Activated CD4-positive, alpha-beta memory T cell treated with anti-CD3 and anti-CD28 coated beads, Interleukin-2, amount 10 ng/mL, durations not matched to agents 7 days and 5 days (primary cell): ENCODE measurements around the gene CERK. TPM values are rescaled to one million over a fixed set of nuclear protein-coding genes. Genes with fewer than 3 reads are reported as not detected.
A peak's percentile ranks its signal among the peaks of the same experiment; 100 is the strongest.
"Not testable (repeated sequence)": the region's sequence is repeated elsewhere in the genome, so short reads cannot be mapped to it uniquely, and the experiment has no call there.

ENCODE experiments used
- CTCF ChIA-PET: fragments of 350-600 bp; sonication (Branson Sonifier 250); formaldehyde crosslinking; loops from one replicate; lab custom pipeline; 2021; ENCODE audit warnings: antibody characterized with exemption, inconsistent platforms; lab: Charles Lee
- POLR2A ChIA-PET: fragments of 350-600 bp; sonication (Branson Sonifier 250); formaldehyde crosslinking; loops from one replicate; lab custom pipeline; 2021; ENCODE audit warnings: antibody characterized with exemption; lab: Charles Lee
- DNase-seq: peaks from one replicate; pipeline ENCODE4 v3.0.0-alpha.2; 2020
- H3K27ac Mint-ChIP-seq: one replicate; pipeline ENCODE4 v1.8.0; 2021; ENCODE audit warnings: mild to moderate bottlenecking, mixed read lengths
- H3K27me3 Mint-ChIP-seq: one replicate; pipeline ENCODE4 v1.8.0; 2021; ENCODE audit warnings: mixed read lengths
- H3K36me3 Mint-ChIP-seq: one replicate; pipeline ENCODE4 v1.8.0; 2021; ENCODE audit warnings: low read depth, mixed read lengths
- H3K4me1 Mint-ChIP-seq: one replicate; pipeline ENCODE4 v1.8.0; 2021; ENCODE audit warnings: mixed read lengths
- H3K4me3 Mint-ChIP-seq: one replicate; pipeline ENCODE4 v1.8.0; 2021; ENCODE audit warnings: mild to moderate bottlenecking, mixed read lengths
- H3K9me3 Mint-ChIP-seq: one replicate; pipeline ENCODE4 v1.8.0; 2021; ENCODE audit warnings: mixed read lengths
- total RNA-seq, 2 experiments: library from RNA; stranded (reverse); gene quantifications; one replicate each; pipeline ENCODE4 v1.2.3, GENCODE V29; 2021

Gene CERK
- total RNA-seq, 2 experiments from 2014 or later = 68.7 to 73.4 TPM

DNA sequence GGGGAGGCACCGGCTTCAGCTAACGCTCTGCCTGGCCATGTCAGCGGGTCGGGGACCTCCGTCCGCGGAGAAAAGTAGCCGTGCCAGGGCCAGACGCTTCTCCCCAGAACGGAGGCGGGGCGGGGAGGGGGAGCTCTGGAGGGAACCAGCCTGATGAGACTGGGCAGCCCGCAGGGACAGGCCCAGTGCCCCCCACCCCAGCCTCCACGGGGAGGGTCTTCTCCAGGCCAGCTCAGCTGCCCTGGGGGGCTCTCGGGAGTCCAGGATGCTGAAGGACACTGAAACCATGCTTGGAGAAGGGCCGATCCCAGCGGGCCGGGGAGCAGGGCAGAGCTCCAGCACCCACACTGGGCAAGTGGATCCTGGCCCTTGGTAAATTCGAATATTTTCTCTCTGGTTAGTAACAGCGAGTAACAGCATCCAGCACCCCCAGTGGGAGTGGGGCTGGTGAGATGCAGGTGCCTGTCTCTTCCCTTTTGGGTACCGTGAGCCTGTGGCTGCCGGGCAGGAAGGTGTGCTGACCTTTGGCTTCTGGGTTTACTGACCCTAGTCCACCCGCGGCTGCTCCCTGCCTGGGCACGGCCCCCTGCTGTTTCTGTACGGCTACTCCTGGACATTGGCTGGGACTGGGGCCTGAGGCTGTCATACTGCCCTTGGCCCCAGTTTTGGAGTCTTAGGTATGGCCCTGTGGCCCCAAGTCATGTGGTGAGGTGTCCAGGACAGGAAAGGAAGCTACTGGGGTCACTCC is 82.0 kb downstream of the CERK start:
- Mint-ChIP-seq H3K27ac (no peak overlapping the region), H3K9me3 (no peaks in the 10 kb centered on the region), H3K27me3 (no peaks in the 10 kb centered on the region), H3K36me3 (no peaks in the 10 kb centered on the region), H3K4me1 (peaks cover 41% of the 10 kb centered on the region), H3K4me3 (no peak overlapping the region)
- POLR2A ChIA-PET = no interaction called here
- CTCF ChIA-PET = no interaction called here
- DNase-seq = no peak

DNA sequence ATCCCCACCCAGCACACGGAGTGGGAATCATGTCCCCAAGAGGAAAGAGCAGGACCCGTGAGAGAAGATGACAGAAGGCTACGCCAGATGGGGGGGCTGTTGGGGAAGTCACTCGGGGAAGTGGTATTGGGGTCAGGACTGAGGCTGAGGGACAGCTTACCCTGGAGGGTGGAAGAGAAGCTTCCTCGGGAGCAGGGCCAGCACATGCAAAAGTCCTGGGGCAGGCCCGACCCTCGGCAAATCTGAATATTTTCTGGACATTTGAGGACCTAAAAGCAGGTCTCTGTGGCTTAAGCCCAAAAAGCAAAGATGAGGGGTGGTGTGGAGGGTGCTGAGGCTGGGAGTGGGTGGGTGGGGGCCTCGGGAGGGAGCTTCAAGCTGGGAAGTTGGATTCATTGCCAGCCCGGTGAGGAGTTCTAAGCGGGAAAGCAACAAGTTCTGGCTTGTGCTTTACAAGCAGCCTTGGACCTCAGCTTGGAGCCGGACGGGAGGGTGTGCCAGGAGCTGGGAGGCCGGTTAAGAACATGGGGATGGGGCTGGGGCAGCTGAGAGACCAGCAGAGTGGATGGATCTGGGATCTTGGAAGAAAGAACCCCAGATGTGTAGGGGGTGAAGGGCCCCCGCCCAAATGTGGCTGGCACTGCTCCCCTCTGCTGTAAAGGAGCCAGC is 83.0 kb downstream of the CERK start:
- H3K4me3 Mint-ChIP-seq = no peak overlapping the region
- no peaks in the 10 kb centered on the region for H3K36me3 Mint-ChIP-seq
- H3K27me3 Mint-ChIP-seq = no peaks in the 10 kb centered on the region
- ChIA-PET CTCF (no interaction called here), POLR2A (no interaction called here)
- H3K9me3 Mint-ChIP-seq = no peaks in the 10 kb centered on the region
- H3K27ac Mint-ChIP-seq = no peak overlapping the region
- H3K4me1 Mint-ChIP-seq = peaks cover 31% of the 10 kb centered on the region
- DNase-seq = no peak

DNA sequence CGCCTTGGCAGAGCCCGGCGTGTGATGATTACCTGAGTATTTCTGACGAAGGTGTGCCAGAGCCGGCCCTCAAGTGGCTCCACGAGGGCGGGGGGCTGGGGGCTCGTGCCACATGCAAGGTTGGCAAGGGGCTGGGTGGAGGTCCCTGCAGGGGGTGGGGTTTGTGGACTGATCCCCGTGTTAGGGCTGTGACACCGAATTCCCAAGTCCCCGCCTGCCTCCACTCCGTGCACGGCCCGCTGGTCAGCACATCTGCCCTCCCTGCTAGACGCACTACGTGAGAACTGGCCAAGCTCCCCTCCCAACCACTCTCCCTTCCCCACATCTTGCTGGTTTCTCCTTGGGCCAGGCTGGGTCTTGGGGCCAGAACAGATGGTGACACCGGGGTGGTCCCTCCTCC is 83.6 kb downstream of the CERK start:
- Mint-ChIP-seq H3K27ac (no peak overlapping the region), H3K4me1 (peaks cover 30% of the 10 kb centered on the region), H3K4me3 (no peak overlapping the region), H3K36me3 (no peaks in the 10 kb centered on the region), H3K9me3 (no peaks in the 10 kb centered on the region), H3K27me3 (no peaks in the 10 kb centered on the region)
- CTCF ChIA-PET = no interaction called here
- DNase-seq = no peak
- POLR2A ChIA-PET = no interaction called here

DNA sequence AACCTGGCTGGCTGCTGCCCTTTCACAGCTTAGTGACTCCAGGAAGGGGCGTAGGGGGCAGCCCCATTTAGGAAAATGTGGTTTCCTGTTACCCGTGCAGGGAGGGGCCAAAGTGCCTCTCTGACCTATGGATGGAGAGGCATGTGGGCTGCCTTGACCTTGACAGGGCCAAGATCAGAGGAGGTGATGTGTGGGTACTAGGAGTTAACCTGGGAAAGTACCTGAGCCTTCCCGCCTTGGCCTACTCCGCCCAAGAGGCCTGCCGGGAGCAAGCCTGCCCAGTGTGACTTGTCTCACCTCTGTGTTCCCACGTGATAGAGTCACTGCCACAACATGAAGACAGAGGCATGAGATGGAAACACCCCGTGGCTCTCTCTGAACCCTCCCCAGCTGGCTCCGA is 84.5 kb downstream of the CERK start:
- ChIA-PET CTCF (no interaction called here), POLR2A (no interaction called here)
- DNase-seq = peak; percentile 24
- Mint-ChIP-seq H3K36me3 (no peaks in the 10 kb centered on the region), H3K27ac (no peak overlapping the region), H3K27me3 (no peaks in the 10 kb centered on the region), H3K4me3 (no peak overlapping the region), H3K4me1 (peaks cover 30% of the 10 kb centered on the region), H3K9me3 (no peaks in the 10 kb centered on the region)

DNA sequence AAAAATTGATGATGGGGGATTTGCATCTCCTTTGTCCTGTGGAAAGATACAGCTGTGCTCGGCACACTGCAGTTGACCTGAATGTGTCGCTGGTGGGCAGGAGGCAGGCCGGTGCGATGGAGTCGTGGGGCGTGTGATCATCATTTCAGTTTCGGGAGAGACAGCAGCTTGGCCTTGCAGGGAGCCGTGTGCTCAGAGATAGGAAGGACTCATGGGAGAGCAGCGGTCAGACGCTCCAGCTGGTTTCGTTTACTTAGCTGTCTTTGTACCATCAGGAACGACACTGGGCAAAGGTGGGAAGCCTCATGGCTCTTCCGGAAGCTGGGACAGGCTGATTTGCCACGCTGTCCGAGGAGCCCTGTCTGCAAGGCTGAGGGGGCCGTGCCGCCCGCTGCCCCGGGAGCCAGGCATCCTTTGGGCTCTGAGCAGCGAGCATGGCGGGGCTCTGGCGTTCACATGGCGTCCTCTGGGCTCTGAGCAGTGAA is 85.2 kb downstream of the CERK start:
- ChIA-PET POLR2A (no interaction called here), CTCF (no interaction called here)
- Mint-ChIP-seq H3K27me3 (no peaks in the 10 kb centered on the region), H3K4me3 (no peak overlapping the region), H3K27ac (no peak overlapping the region), H3K4me1 (peaks cover 30% of the 10 kb centered on the region), H3K36me3 (no peaks in the 10 kb centered on the region), H3K9me3 (no peaks in the 10 kb centered on the region)
- no peak for DNase-seq

DNA sequence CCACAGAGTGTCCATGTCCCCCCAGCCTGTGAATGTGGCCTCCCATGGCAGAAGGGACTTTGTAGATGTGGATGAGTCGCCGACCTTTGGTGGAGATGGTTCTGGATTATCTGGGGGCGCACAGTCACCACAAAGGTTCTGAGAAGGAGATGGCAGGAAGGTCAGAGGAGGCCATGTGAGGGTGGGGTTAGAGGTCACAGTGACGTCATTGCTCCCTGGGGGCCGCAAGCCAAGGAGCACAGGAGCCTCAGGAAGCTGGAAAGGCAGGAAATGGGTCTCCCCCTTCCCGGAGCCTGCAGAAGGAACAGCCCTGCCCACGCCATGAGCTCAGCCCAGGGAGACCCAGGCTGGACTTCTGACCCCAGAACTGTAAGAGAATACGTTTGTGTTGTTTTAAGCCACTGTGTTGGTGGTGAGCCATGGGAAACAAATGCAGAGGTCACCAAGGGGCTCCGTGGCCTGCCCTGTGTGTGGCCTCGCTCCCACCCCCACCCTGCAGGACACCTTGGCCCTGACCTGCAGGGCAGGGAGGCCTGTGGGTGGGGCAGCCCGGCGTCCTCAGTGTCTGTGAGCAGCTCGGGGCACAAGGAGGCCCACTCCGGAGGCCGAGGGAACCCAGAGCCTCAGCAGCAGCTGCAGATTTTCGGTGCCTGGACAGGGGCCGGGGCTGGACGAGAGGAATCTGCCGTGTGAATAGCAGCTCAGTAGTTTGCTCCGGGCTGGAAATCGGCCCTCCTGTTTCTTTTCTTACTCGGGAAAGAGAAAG is 85.8 kb downstream of the CERK start:
- no peak for DNase-seq
- POLR2A ChIA-PET = no interaction called here
- H3K27me3 Mint-ChIP-seq = no peaks in the 10 kb centered on the region
- H3K9me3 Mint-ChIP-seq = no peaks in the 10 kb centered on the region
- peaks cover 30% of the 10 kb centered on the region for H3K4me1 Mint-ChIP-seq
- H3K27ac Mint-ChIP-seq = no peak overlapping the region
- CTCF ChIA-PET = no interaction called here
- H3K36me3 Mint-ChIP-seq = no peaks in the 10 kb centered on the region
- no peak overlapping the region for H3K4me3 Mint-ChIP-seq

DNA sequence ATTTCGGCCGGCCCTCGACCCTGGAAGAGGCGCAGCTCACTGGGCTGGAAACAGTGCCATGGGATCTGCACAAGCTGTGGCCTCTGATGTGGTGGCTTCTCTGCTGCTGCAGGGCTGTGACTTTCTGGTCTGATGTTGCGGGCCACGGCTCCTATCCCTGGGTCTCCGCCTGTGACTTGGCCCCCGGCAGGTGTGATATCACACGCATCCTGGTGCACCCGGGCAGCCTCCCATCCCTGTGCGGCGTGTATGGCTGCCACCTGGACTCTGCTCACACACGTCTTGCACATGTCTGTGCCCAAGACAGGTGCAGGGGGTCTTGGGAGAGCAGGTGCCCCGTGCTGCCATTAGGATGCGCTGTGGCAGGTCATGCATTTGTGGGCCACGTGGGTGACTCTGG is 86.7 kb downstream of the CERK start:
- Mint-ChIP-seq H3K36me3 (no peaks in the 10 kb centered on the region), H3K27ac (no peak overlapping the region), H3K4me3 (no peak overlapping the region), H3K4me1 (peaks cover 30% of the 10 kb centered on the region), H3K27me3 (no peaks in the 10 kb centered on the region), H3K9me3 (no peaks in the 10 kb centered on the region)
- ChIA-PET CTCF (no interaction called here), POLR2A (no interaction called here)
- DNase-seq = no peak

DNA sequence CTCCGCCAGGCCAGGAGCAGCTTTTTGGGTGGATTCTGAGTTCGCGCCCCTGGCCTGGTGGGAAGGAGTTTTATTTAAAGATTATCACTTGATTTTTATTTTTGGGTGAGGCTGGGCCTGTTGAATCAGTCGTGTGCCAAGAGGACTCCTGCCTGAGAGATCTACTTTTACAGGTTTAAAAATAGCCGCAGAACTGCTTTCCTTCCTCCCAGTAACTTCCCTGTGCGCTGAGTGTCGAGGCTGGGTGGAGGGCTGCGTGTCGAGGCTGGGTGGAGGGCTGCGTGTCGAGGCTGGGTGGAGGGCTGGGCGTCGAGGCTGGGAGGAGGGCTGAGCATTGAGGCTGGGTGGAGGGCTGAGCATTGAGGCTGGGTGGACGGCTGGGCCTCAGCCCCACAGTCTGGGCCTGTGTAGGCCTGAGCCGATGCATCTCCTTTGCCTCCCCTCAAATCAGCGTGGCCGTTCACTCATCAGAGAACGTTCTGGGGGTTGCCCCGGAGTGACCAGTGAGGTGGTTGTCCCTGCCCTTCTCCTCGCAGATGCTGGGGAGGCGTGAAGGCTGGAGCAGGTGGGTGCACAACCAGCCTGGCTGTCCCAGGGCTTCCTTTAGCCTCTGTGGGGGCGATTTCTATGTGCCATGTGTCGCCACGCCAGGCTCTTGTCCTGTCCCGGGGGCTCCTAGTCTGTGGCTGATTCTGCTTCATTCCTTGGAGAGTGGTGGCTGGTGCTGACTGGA is 87.8 kb downstream of the CERK start:
- no peaks in the 10 kb centered on the region for H3K27me3 Mint-ChIP-seq
- H3K4me1 Mint-ChIP-seq = peaks cover 30% of the 10 kb centered on the region
- H3K27ac Mint-ChIP-seq = no peak overlapping the region
- ChIA-PET POLR2A (interaction anchor here (1.0 kb wide), 1 partner anchor 73 kb away, joined by 4 read pairs; no protein-coding TSS in a partner anchor), CTCF (no interaction called here)
- H3K36me3 Mint-ChIP-seq = no peaks in the 10 kb centered on the region
- DNase-seq = no peak
- H3K4me3 Mint-ChIP-seq = no peak overlapping the region
- no peaks in the 10 kb centered on the region for H3K9me3 Mint-ChIP-seq

DNA sequence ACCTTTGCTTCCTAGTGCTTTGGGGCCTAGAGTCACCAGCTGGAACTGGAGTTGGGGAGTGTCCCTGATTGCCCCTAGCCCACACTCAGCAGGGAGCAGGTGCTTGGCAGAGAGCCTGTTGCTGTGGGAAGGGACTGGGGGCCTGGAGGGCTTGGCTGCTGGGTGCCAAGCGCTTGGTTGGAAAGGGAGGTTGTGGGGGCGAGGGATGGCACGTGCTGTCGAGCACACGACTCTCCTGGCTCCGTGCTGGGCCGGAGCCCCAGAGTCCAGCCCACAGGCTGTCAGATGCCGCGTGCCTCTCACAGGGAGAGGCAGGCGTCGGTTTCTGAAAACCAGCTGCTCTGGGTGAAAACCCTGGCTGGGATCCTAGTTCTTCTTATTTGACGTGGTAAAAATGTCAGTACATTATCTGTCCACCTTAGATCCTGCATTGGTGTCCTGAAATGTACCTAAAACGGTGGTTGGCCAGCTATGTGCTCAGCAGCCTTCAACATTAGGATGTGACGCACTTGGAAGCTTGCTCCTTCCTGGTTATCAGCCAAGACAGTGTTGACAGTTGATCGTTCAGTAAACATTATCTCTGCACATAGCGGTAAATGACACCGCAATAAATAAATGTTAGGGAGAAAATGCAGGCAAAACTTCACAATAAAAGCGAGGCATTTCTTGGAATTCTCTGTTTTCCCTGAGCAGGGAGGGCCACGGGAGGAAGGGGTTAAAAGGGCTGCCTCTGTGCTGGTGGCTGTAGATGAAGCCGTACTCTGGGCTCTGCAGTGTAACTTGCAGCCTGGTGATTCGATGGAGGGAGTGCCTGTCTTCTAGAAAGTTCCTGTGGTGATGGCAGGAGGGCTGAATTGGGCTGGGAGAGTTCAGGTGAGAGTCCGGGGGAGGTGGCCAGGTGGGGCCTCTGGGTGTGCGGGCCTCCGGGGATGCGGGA is 88.6 kb downstream of the CERK start:
- DNase-seq = no peak
- Mint-ChIP-seq H3K4me3 (no peak overlapping the region), H3K27ac (no peak overlapping the region), H3K36me3 (no peaks in the 10 kb centered on the region), H3K4me1 (peaks cover 27% of the 10 kb centered on the region), H3K9me3 (no peaks in the 10 kb centered on the region), H3K27me3 (no peaks in the 10 kb centered on the region)
- ChIA-PET POLR2A (interaction anchor here (1.0 kb wide), 1 partner anchor 72 kb away, joined by 4 read pairs; no protein-coding TSS in a partner anchor), CTCF (no interaction called here)

DNA sequence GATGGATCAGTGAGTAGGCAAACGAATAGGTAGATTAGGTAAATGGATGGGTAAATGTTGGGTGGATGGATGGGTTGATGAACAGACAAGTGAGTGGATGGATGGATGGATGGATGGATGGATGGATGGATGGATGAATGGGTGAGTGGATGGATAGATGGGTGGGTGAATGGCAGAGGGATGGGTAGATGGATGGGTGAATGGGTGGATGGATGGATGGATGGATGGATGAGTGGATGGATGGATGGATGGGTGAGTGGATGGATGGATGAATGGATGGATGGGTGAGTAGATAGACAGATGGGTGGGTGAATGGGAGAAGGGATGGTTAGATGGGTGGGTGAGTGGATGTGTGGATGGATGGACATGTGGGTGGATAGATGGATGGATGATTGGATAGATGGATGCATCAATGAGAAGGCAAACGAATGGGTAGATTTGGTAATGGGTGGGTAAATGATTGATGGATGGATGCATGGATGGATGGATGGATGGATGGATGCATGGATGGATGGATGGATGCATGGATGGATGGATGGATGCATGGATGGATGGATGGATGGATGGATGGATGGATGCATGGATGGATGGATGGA is 89.7 kb downstream of the CERK start:
- H3K27me3 Mint-ChIP-seq, H3K36me3 Mint-ChIP-seq, POLR2A ChIA-PET, CTCF ChIA-PET, H3K4me3 Mint-ChIP-seq, DNase-seq, H3K9me3 Mint-ChIP-seq, H3K27ac Mint-ChIP-seq: not testable (repeated sequence)
- H3K4me1 Mint-ChIP-seq = peaks cover 21% of the 10 kb centered on the region

DNA sequence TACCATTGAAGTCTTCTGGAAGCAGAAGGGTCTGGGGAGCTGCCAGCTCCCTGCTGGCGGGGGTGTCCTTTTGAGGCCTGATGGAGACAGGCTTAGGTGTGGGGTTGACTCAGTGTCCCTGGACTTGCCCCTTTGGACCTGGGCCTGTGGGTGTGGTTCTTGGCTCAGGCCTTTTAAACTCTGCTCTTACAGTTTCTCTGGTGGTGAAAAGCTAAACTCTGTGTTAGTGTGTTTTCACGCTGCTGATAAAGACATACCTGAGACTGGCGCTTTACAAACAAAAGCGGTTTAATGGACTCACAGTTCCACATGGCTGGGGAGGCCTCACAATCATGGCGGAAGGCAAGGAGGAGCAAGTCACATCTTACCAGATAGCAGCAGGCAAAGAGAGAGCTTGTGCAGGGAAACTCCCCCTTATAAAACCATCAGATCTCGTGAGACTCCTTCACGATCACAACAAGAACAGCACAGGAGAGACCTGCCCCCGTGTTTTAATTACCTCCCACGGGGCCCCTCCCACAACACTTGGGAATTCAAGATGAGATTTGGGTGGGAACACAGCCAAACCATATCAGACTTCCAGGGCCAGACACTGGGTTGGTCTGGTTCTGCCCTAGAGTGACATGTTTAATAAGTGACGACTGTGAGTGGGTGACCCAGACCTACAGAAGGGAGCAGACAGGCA is 91.4 kb downstream of the CERK start:
- Mint-ChIP-seq H3K36me3 (no peaks in the 10 kb centered on the region), H3K27me3 (no peaks in the 10 kb centered on the region), H3K4me3 (no peak overlapping the region), H3K4me1 (peaks cover 5% of the 10 kb centered on the region), H3K27ac (no peak overlapping the region), H3K9me3 (peaks cover 2% of the 10 kb centered on the region)
- ChIA-PET CTCF (interaction anchor here (1.0 to 1.2 kb wide), 2 partner anchors 49 to 84 kb away, joined by 3 to 4 read pairs; no protein-coding TSS in a partner anchor), POLR2A (no interaction called here)
- DNase-seq = no peak
